Measurements from ENCODE around the gene GSKIP. TPM values are rescaled to one million over a fixed set of nuclear protein-coding genes. Genes with fewer than 3 reads are reported as not detected.

GSKIP gene
- total RNA-seq, 1 experiment from 2014 or later, result 22.6 TPM

GRCh38 chr14:96408608-96409007 lies 45.3 kb downstream of the GSKIP start:
- intact Hi-C loops (cut with micrococcal nuclease), result no loop called here
- DNase-seq (no peak), ATAC-seq (no peak)
- Histone ChIP-seq H3K4me1 (ENCODE audit: insufficient read depth, low read length) (peaks cover 17% of the 10 kb centered on the region), H3K27ac (ENCODE audit: low read length) (no peak overlapping the region), H3K9me2 (replicated peaks; ENCODE audit: low read length) (no peaks in the 10 kb centered on the region), H3K9me3 (ENCODE audit: low read length) (no peaks in the 10 kb centered on the region), H3K79me2 (ENCODE audit: low read length) (no peaks in the 10 kb centered on the region), H4K20me1 (ENCODE audit: low read length) (no peaks in the 10 kb centered on the region), H3K36me3 (ENCODE audit: low read depth, low read length) (no peaks in the 10 kb centered on the region), H3K4me3 (ENCODE audit: low read length) (no peak overlapping the region), H3K9ac (ENCODE audit: low read length) (no peak overlapping the region), H3K4me2 (ENCODE audit: low read length) (no peak overlapping the region), H2AFZ (ENCODE audit: low read length) (no peak overlapping the region), H3F3A (ENCODE audit: low read length, unreplicated experiment) (no peaks in the 10 kb centered on the region), H3K27me3 (ENCODE audit: low read length) (no peaks in the 10 kb centered on the region)
- BruUV-seq (replicated peaks), result no TSS peak
- TF ChIP-seq EZH2phosphoT487 (IDR thresholded peaks at IDR 0.05; ENCODE audit: borderline replicate concordance, low read length) (no peak), CTCF (conservative IDR thresholded peaks at IDR 0.05; ENCODE audit: low read depth, low read length) (no peak), EZH2 (IDR thresholded peaks at IDR 0.05; ENCODE audit: low read length, unreplicated experiment) (no peak)
- CTCF ChIA-PET, result no interaction called here
- POLR2A ChIA-PET (ENCODE audit: unreplicated experiment), result no interaction called here

GRCh38 chr14:96409701-96410100 lies 46.4 kb downstream of the GSKIP start:
- H2AFZ ChIP-seq (ENCODE audit: low read length), result no peak overlapping the region
- ChIA-PET CTCF (no interaction called here), POLR2A (ENCODE audit: unreplicated experiment) (no interaction called here)
- peak; percentile 90 for ATAC-seq
- H3F3A ChIP-seq (ENCODE audit: low read length, unreplicated experiment), result no peaks in the 10 kb centered on the region
- no peaks in the 10 kb centered on the region for H3K36me3 ChIP-seq (ENCODE audit: low read depth, low read length)
- H3K4me2 ChIP-seq (ENCODE audit: low read length), result peak overlapping the region; percentile 23; the same call in 1 of the 2 replicates
- H4K20me1 ChIP-seq (ENCODE audit: low read length), result no peaks in the 10 kb centered on the region
- no TSS peak for BruUV-seq (replicated peaks)
- no peaks in the 10 kb centered on the region for H3K27me3 ChIP-seq (ENCODE audit: low read length)
- no peak overlapping the region for H3K9ac ChIP-seq (ENCODE audit: low read length)
- peaks cover 17% of the 10 kb centered on the region for H3K4me1 ChIP-seq (ENCODE audit: insufficient read depth, low read length)
- intact Hi-C loops (cut with micrococcal nuclease), result no loop called here
- no peak overlapping the region for H3K4me3 ChIP-seq (ENCODE audit: low read length)
- no peaks in the 10 kb centered on the region for H3K9me2 ChIP-seq (replicated peaks; ENCODE audit: low read length)
- TF ChIP-seq EZH2 (IDR thresholded peaks at IDR 0.05; ENCODE audit: low read length, unreplicated experiment) (no peak), CTCF (conservative IDR thresholded peaks at IDR 0.05; ENCODE audit: low read depth, low read length) (no peak), EZH2phosphoT487 (IDR thresholded peaks at IDR 0.05; ENCODE audit: borderline replicate concordance, low read length) (no peak)
- H3K79me2 ChIP-seq (ENCODE audit: low read length), result no peaks in the 10 kb centered on the region
- H3K27ac ChIP-seq (ENCODE audit: low read length), result peak overlapping the region; percentile 41
- peak; percentile 73 for DNase-seq
- H3K9me3 ChIP-seq (ENCODE audit: low read length), result no peaks in the 10 kb centered on the region

GRCh38 chr14:96410119-96410518 lies 46.8 kb downstream of the GSKIP start:
- TF ChIP-seq EZH2phosphoT487 (IDR thresholded peaks at IDR 0.05; ENCODE audit: borderline replicate concordance, low read length), result no peak
- BruUV-seq (replicated peaks), result no TSS peak
- POLR2A ChIA-PET (ENCODE audit: unreplicated experiment), result no interaction called here
- Histone ChIP-seq H3K36me3 (ENCODE audit: low read depth, low read length) (no peaks in the 10 kb centered on the region), H3K9me2 (replicated peaks; ENCODE audit: low read length) (no peaks in the 10 kb centered on the region), H3K9me3 (ENCODE audit: low read length) (no peaks in the 10 kb centered on the region), H3F3A (ENCODE audit: low read length, unreplicated experiment) (no peaks in the 10 kb centered on the region), H3K79me2 (ENCODE audit: low read length) (no peaks in the 10 kb centered on the region), H2AFZ (ENCODE audit: low read length) (no peak overlapping the region), H3K9ac (ENCODE audit: low read length) (no peak overlapping the region), H3K27ac (ENCODE audit: low read length) (peak overlapping the region; percentile 29; the same call in 1 of the 2 replicates), H3K4me3 (ENCODE audit: low read length) (no peak overlapping the region), H3K4me1 (ENCODE audit: insufficient read depth, low read length) (peaks cover 17% of the 10 kb centered on the region), H4K20me1 (ENCODE audit: low read length) (no peaks in the 10 kb centered on the region), H3K4me2 (ENCODE audit: low read length) (peak overlapping the region; percentile 23; the same call in 1 of the 2 replicates), H3K27me3 (ENCODE audit: low read length) (no peaks in the 10 kb centered on the region)
- intact Hi-C loops (cut with micrococcal nuclease), result no loop called here
- peak; percentile 42 for ATAC-seq
- no peak for DNase-seq
- CTCF ChIA-PET, result no interaction called here
